ENCODE measurements around the gene SEPTIN12. TPM values are rescaled to one million over a fixed set of nuclear protein-coding genes. Genes with fewer than 3 reads are reported as not detected.

The SEPTIN12 gene
- polyA plus RNA-seq, 1 donor from 2014 or later = 1.8 TPM

DNA sequence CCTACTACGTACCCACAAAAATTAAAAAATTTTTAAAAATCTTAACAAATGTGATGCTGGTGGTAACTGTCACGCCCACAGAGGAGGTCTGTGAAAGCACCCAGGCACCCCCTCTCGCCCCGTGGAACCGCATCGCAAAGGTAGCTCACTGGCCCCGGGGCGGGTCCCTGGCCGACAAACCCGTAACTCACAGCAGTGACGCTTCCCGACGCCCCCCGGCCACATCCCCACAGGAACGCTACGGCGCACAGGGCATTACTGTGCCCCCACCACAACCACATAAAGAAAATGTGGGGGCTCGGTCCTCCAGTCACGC is 54.4 kb downstream of the SEPTIN12 start:
- H3K4me2 ChIP-seq (ENCODE audit: low read length) = peak overlapping the region; percentile 58
- H3F3A ChIP-seq (ENCODE audit: insufficient read depth, low read length, poor library complexity, severe bottlenecking) = no peaks in the 10 kb centered on the region
- H3K27ac ChIP-seq (ENCODE audit: low read length) = peak overlapping the region; percentile 70
- no peaks in the 10 kb centered on the region for H3K27me3 ChIP-seq (ENCODE audit: insufficient read depth, low read depth, low read length)
- H3K79me2 ChIP-seq (replicated peaks; ENCODE audit: insufficient read depth, low read length) = peaks cover 14% of the 10 kb centered on the region
- peak overlapping the region; percentile 82 for H3K9ac ChIP-seq (ENCODE audit: low read length)
- no peaks in the 10 kb centered on the region for H4K20me1 ChIP-seq (ENCODE audit: insufficient read depth)
- peak overlapping the region; percentile 56 for H2AFZ ChIP-seq (ENCODE audit: low read depth, low read length)
- no peaks in the 10 kb centered on the region for H3K36me3 ChIP-seq (ENCODE audit: insufficient read depth, low read length)
- no peaks in the 10 kb centered on the region for H3K9me2 ChIP-seq (ENCODE audit: insufficient read depth, low read length)
- TF ChIP-seq SMC3 (conservative IDR thresholded peaks at IDR 0.05; ENCODE audit: poor library complexity) = no peak
- no peak for TF ChIP-seq EZH2 (IDR thresholded peaks at IDR 0.05; ENCODE audit: borderline replicate concordance, insufficient read depth, low read length, poor library complexity, severe bottlenecking)
- TF ChIP-seq, protein P1, sequence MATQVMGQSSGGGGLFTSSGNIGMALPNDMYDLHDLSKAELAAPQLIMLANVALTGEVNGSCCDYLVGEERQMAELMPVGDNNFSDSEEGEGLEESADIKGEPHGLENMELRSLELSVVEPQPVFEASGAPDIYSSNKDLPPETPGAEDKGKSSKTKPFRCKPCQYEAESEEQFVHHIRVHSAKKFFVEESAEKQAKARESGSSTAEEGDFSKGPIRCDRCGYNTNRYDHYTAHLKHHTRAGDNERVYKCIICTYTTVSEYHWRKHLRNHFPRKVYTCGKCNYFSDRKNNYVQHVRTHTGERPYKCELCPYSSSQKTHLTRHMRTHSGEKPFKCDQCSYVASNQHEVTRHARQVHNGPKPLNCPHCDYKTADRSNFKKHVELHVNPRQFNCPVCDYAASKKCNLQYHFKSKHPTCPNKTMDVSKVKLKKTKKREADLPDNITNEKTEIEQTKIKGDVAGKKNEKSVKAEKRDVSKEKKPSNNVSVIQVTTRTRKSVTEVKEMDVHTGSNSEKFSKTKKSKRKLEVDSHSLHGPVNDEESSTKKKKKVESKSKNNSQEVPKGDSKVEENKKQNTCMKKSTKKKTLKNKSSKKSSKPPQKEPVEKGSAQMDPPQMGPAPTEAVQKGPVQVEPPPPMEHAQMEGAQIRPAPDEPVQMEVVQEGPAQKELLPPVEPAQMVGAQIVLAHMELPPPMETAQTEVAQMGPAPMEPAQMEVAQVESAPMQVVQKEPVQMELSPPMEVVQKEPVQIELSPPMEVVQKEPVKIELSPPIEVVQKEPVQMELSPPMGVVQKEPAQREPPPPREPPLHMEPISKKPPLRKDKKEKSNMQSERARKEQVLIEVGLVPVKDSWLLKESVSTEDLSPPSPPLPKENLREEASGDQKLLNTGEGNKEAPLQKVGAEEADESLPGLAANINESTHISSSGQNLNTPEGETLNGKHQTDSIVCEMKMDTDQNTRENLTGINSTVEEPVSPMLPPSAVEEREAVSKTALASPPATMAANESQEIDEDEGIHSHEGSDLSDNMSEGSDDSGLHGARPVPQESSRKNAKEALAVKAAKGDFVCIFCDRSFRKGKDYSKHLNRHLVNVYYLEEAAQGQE (IDR thresholded peaks at IDR 0.05; ENCODE audit: borderline replicate concordance) = peak; percentile 13
- TF ChIP-seq, protein P2, sequence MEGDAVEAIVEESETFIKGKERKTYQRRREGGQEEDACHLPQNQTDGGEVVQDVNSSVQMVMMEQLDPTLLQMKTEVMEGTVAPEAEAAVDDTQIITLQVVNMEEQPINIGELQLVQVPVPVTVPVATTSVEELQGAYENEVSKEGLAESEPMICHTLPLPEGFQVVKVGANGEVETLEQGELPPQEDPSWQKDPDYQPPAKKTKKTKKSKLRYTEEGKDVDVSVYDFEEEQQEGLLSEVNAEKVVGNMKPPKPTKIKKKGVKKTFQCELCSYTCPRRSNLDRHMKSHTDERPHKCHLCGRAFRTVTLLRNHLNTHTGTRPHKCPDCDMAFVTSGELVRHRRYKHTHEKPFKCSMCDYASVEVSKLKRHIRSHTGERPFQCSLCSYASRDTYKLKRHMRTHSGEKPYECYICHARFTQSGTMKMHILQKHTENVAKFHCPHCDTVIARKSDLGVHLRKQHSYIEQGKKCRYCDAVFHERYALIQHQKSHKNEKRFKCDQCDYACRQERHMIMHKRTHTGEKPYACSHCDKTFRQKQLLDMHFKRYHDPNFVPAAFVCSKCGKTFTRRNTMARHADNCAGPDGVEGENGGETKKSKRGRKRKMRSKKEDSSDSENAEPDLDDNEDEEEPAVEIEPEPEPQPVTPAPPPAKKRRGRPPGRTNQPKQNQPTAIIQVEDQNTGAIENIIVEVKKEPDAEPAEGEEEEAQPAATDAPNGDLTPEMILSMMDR (IDR thresholded peaks at IDR 0.05; ENCODE audit: poor library complexity, severe bottlenecking) = no peak
- TF ChIP-seq TAF1 (IDR thresholded peaks at IDR 0.05; ENCODE audit: low read depth) = no peak
- no peak for TF ChIP-seq EP300 (conservative IDR thresholded peaks at IDR 0.05; ENCODE audit: poor library complexity, severe bottlenecking)
- no peak for TF ChIP-seq POLR2AphosphoS5 (IDR thresholded peaks at IDR 0.05)
- TF ChIP-seq RAD21 (conservative IDR thresholded peaks at IDR 0.05) = no peak
- H3K9me3 ChIP-seq (ENCODE audit: low read length) = no peaks in the 10 kb centered on the region
- H3K4me3 ChIP-seq (ENCODE audit: low read length) = peak overlapping the region; percentile 93

DNA sequence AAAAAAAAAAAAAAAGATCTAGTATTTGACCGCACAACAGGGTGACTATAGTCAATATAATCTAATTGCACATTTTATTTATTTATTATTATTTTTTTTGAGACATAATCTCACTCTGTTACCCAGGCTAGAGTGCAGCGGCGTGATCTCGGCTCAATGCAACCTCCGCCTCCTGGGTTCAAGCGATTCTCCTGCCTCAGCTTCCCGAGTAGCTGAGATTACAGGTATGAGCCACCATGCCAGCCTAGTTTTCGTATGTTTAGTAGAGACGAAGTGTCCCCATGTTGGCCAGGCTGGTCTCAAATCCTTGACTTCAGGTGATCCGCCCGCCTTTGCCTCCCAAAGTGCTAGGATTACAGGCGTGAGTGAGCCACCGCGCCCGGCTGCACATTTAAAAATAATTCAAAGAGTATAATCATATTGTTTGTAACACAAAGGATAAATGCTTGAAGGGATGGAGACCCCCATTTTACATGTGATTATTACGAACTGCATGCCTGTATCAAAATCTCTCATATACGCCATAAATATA is 54.9 kb downstream of the SEPTIN12 start:
- H3K79me2 ChIP-seq (replicated peaks; ENCODE audit: insufficient read depth, low read length) = peaks cover 14% of the 10 kb centered on the region
- H3K36me3 ChIP-seq (ENCODE audit: insufficient read depth, low read length) = no peaks in the 10 kb centered on the region
- no peaks in the 10 kb centered on the region for H3K9me2 ChIP-seq (ENCODE audit: insufficient read depth, low read length)
- H3F3A ChIP-seq (ENCODE audit: insufficient read depth, low read length, poor library complexity, severe bottlenecking) = no peaks in the 10 kb centered on the region
- peak overlapping the region; percentile 56 for H2AFZ ChIP-seq (ENCODE audit: low read depth, low read length)
- no peaks in the 10 kb centered on the region for H3K27me3 ChIP-seq (ENCODE audit: insufficient read depth, low read depth, low read length)
- peak overlapping the region; percentile 93 for H3K4me3 ChIP-seq (ENCODE audit: low read length)
- TF ChIP-seq RAD21 (conservative IDR thresholded peaks at IDR 0.05) = no peak
- TF ChIP-seq, protein P2 (IDR thresholded peaks at IDR 0.05; ENCODE audit: poor library complexity, severe bottlenecking) = no peak
- peak overlapping the region; percentile 58 for H3K4me2 ChIP-seq (ENCODE audit: low read length)
- H3K27ac ChIP-seq (ENCODE audit: low read length) = peak overlapping the region; percentile 70
- no peaks in the 10 kb centered on the region for H3K9me3 ChIP-seq (ENCODE audit: low read length)
- peak overlapping the region; percentile 82 for H3K9ac ChIP-seq (ENCODE audit: low read length)
- H4K20me1 ChIP-seq (ENCODE audit: insufficient read depth) = no peaks in the 10 kb centered on the region

Data from neural cell (in vitro differentiated cells).